ENCODE measurements around the gene AATF. TPM values are rescaled to one million over a fixed set of nuclear protein-coding genes. Genes with fewer than 3 reads are reported as not detected.
"Not testable (repeated sequence)": the region's sequence is repeated elsewhere in the genome, so short reads cannot be mapped to it uniquely, and the experiment has no call there.

AATF gene
- total and polyA plus RNA-seq, 12 donors = 21.0 to 68.2 (median 41.1) TPM

- Histone ChIP-seq H3K27ac (no peak overlapping the region), H3K36me3 (replicated peaks in 1 of 2) (no peaks in the 10 kb centered on the region), H3K9me3 (replicated peaks in 1 of 3) (no peaks in the 10 kb centered on the region), H3K4me3 (no peak overlapping the region), H3K27me3 (no peaks in the 10 kb centered on the region), H3K4me1 (replicated peaks in 1 of 2) (peaks cover 0 to 5% of the 10 kb centered on the region in 2 donors)
- DNase-seq = no peak
- no peak for TF ChIP-seq CTCF (IDR thresholded peaks at IDR 0.05)
- no peak for TF ChIP-seq POLR2A (IDR thresholded peaks at IDR 0.05)
- intact Hi-C loops (cut with DNase I) = no loop called here
- 58 to 79% (median 59%) methylated on average over 16 to 25 of the region's 25 CpGs for WGBS, 4 donors
Observed at GRCh38 chr17:37066322-37067255, 117.8 kb downstream of the AATF start.

GRCh38 chr17:37067555-37068111 is 118.9 kb downstream of the AATF start:
- peak overlapping the region in 4 of 5 donors; percentile 14 to 81 (median 58) for H3K27ac ChIP-seq
- H3K4me3 ChIP-seq = peak overlapping the region in 1 of 4 donors; percentile 28
- 28 to 46% (median 42%) methylated on average over 6 to 13 of the region's 13 CpGs for WGBS, 4 donors
- TF ChIP-seq CTCF (IDR thresholded peaks at IDR 0.05) (no peak), POLR2A (IDR thresholded peaks at IDR 0.05) (peak in 1 of 2 donors; percentile 70)
- no peaks in the 10 kb centered on the region for H3K36me3 ChIP-seq (replicated peaks in 1 of 2)
- H3K4me1 ChIP-seq (replicated peaks in 1 of 2) = peaks cover 0 to 5% of the 10 kb centered on the region in 2 donors
- DNase-seq = peak; percentile 86 to 96 (median 93)
- no peaks in the 10 kb centered on the region for H3K9me3 ChIP-seq (replicated peaks in 1 of 3)
- intact Hi-C loops (cut with DNase I) = no loop called here
- no peaks in the 10 kb centered on the region for H3K27me3 ChIP-seq

GRCh38 chr17:37068266-37068665 is 119.5 kb downstream of the AATF start:
- Histone ChIP-seq H3K27me3 (no peaks in the 10 kb centered on the region), H3K4me3 (peak overlapping the region in 1 of 4 donors; percentile 28), H3K9me3 (replicated peaks in 1 of 3) (no peaks in the 10 kb centered on the region), H3K4me1 (replicated peaks in 1 of 2) (peaks cover 0 to 5% of the 10 kb centered on the region in 2 donors), H3K36me3 (replicated peaks in 1 of 2) (no peaks in the 10 kb centered on the region), H3K27ac (peak overlapping the region in 3 of 5 donors; percentile 14 to 81 (median 69))
- WGBS, 4 donors = 53 to 65% (median 59%) methylated on average over 9 to 10 of the region's 10 CpGs
- intact Hi-C loops (cut with DNase I) = no loop called here
- TF ChIP-seq CTCF (IDR thresholded peaks at IDR 0.05) (no peak), POLR2A (IDR thresholded peaks at IDR 0.05) (no peak)
- no peak for DNase-seq

- no peak overlapping the region for H3K27ac ChIP-seq
- TF ChIP-seq POLR2A (IDR thresholded peaks at IDR 0.05) (no peak), CTCF (IDR thresholded peaks at IDR 0.05) (no peak)
- H3K27me3 ChIP-seq = no peaks in the 10 kb centered on the region
- no peak for DNase-seq
- no peaks in the 10 kb centered on the region for H3K9me3 ChIP-seq (replicated peaks in 1 of 3)
- no peaks in the 10 kb centered on the region for H3K36me3 ChIP-seq (replicated peaks in 1 of 2)
- WGBS, 4 donors = 94 to 98% (median 95%) methylated on average over 3 of the region's 3 CpGs
- no peak overlapping the region for H3K4me3 ChIP-seq
- peaks cover 0 to 5% of the 10 kb centered on the region in 2 donors for H3K4me1 ChIP-seq (replicated peaks in 1 of 2)
- intact Hi-C loops (cut with DNase I) = no loop called here
Observed at GRCh38 chr17:37069087-37069486, 120.3 kb downstream of the AATF start.

GRCh38 chr17:37073464-37073863 is 124.7 kb downstream of the AATF start:
- H3K9me3 ChIP-seq (replicated peaks in 1 of 3); H3K36me3 ChIP-seq (replicated peaks in 1 of 2); DNase-seq; H3K27me3 ChIP-seq; H3K4me1 ChIP-seq (replicated peaks in 1 of 2); intact Hi-C loops (cut with DNase I); H3K27ac ChIP-seq; H3K4me3 ChIP-seq: not testable (repeated sequence)
- 76 to 84% (median 81%) methylated on average over 3 of the region's 3 CpGs for WGBS, 4 donors

Measured in adrenal gland (tissue), 12 donors.